ENCODE measurements around the gene GGT7. TPM values are rescaled to one million over a fixed set of nuclear protein-coding genes. Genes with fewer than 3 reads are reported as not detected.
A peak's percentile ranks its signal among the peaks of the same experiment; 100 is the strongest.

The GGT7 gene
- total RNA-seq, 4 donors from 2014 or later = 3.6 to 14.9 (median 11.9) TPM

DNA sequence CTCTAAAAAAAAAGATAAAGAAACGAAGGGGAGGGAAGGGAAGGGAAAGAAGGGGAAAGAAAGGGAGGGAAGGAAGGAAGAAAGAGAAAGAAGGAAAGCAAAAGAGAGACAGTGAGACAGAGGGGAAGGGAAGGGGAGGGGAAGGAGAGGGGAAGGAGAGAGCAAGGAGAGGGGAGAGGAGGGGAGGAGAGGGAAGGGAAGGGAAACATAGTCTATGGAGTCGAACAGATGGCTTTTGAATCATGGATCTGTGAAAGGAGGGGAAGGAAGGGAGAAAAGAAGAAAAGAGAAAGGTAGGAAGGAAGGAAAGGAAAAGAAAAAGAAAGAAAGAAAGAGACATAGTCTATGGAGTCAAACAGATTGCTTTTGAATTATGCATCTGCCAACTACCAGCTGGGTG is 30.5 kb downstream of the GGT7 start:
- 34 to 50% methylated on average over 1 to 2 of the region's 2 CpGs for WGBS, 2 donors (ENCODE audit: low coverage in 1 of 2)
- ATAC-seq = no peak
- Histone ChIP-seq H3K4me1 (no peaks in the 10 kb centered on the region), H3K27ac (no peak overlapping the region), H3K27me3 (no peaks in the 10 kb centered on the region), H3K9me3 (no peaks in the 10 kb centered on the region), H3K4me3 (no peak overlapping the region), H3K36me3 (peaks cover 0 to 31% of the 10 kb centered on the region in 2 donors)
- TF ChIP-seq POLR2A (IDR thresholded peaks at IDR 0.05) = no peak
- TF ChIP-seq EP300 (IDR thresholded peaks at IDR 0.05) = no peak
- TF ChIP-seq CTCF (IDR thresholded peaks at IDR 0.05) = no peak
- no peak for TF ChIP-seq POLR2AphosphoS5 (IDR thresholded peaks at IDR 0.05)

DNA sequence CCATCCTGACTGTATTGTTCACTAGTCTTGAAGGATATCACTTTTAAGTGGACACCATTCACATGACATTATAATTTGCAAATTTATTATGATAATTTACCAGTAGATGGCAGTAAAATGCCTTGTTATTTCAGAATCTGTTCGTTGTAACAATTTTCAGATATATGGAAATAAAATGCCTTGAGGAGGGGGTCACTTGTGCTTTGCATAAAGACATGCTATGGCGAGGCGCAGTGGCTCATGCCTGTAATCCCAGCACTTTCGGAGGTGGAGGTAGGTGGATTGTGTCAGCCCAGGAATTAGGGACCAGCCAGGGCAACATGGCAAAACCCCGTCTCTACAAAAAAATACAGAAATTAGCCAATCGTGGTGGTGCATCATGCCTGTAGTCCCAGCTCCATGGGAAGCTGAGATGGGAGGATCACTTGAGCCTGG is 38.2 kb downstream of the GGT7 start:
- TF ChIP-seq POLR2AphosphoS5 (IDR thresholded peaks at IDR 0.05) (no peak), CTCF (IDR thresholded peaks at IDR 0.05) (peak in 3 of 4 experiments; percentile 36 to 55 (median 45))
- Histone ChIP-seq H3K9me3 (no peaks in the 10 kb centered on the region), H3K4me1 (no peaks in the 10 kb centered on the region), H3K27me3 (no peaks in the 10 kb centered on the region), H3K36me3 (no peaks in the 10 kb centered on the region), H3K4me3 (no peak overlapping the region), H3K27ac (no peak overlapping the region)
- no peak for ATAC-seq
- WGBS, 2 donors (ENCODE audit: low coverage in 1 of 2) = 0 to 26% methylated on average over 1 to 5 of the region's 6 CpGs

- Histone ChIP-seq H3K4me3 (no peak overlapping the region), H3K27me3 (no peaks in the 10 kb centered on the region)
- WGBS, 2 donors (ENCODE audit: low coverage in 1 of 2) = 55 to 72% methylated on average over 4 to 5 of the region's 5 CpGs
These were observed 40.7 kb downstream of the GGT7 start for GRCh38 chr20:34831936-34832335.

GRCh38 chr20:34829191-34829590 is 43.5 kb downstream of the GGT7 start:
- 52 to 94% methylated on average over 2 to 3 of the region's 3 CpGs for WGBS, 2 donors (ENCODE audit: low coverage in 1 of 2)
- no peak for ATAC-seq
- Histone ChIP-seq H3K27ac (no peak overlapping the region), H3K27me3 (no peaks in the 10 kb centered on the region), H3K36me3 (no peaks in the 10 kb centered on the region), H3K4me1 (peaks cover 0 to 10% (median 0%) of the 10 kb centered on the region in 3 donors), H3K4me3 (no peak overlapping the region), H3K9me3 (no peaks in the 10 kb centered on the region)
- no peak for TF ChIP-seq POLR2AphosphoS5 (IDR thresholded peaks at IDR 0.05)
- TF ChIP-seq POLR2A (IDR thresholded peaks at IDR 0.05) = no peak
- TF ChIP-seq CTCF (IDR thresholded peaks at IDR 0.05) = no peak
- no peak for TF ChIP-seq EP300 (IDR thresholded peaks at IDR 0.05)

More at GRCh38 chr20:34831936-34832335, 40.7 kb downstream of the GGT7 start:
- ATAC-seq = no peak
- Histone ChIP-seq H3K9me3 (no peaks in the 10 kb centered on the region), H3K27ac (no peak overlapping the region), H3K36me3 (no peaks in the 10 kb centered on the region), H3K4me1 (no peaks in the 10 kb centered on the region)
- TF ChIP-seq POLR2A (IDR thresholded peaks at IDR 0.05) = no peak
- no peak for TF ChIP-seq EP300 (IDR thresholded peaks at IDR 0.05)
- TF ChIP-seq POLR2AphosphoS5 (IDR thresholded peaks at IDR 0.05) = no peak
- no peak for TF ChIP-seq CTCF (IDR thresholded peaks at IDR 0.05)

GRCh38 chr20:34825530-34826362 is 46.9 kb downstream of the GGT7 start, which contains the start of gene NCOA6:
NCOA6 (minus strand) TSS chr20:34825651; CDS start chr20:34782355, 43,296 bp downstream.
- no peaks in the 10 kb centered on the region for H3K9me3 ChIP-seq

More at GRCh38 chr20:34825530-34826362, 46.9 kb downstream of the GGT7 start, which contains the start of gene NCOA6:
- ATAC-seq = peak; percentile 85
- H3K4me1 ChIP-seq = peaks cover 0 to 44% (median 11%) of the 10 kb centered on the region in 3 donors
- H3K27ac ChIP-seq = peak within 1 kb of the TSS; percentile 68 to 98 (median 94)
- no peak for TF ChIP-seq CTCF (IDR thresholded peaks at IDR 0.05)
- TF ChIP-seq EP300 (IDR thresholded peaks at IDR 0.05) = no peak
- no peaks in the 10 kb centered on the region for H3K36me3 ChIP-seq
- 46 to 48% methylated on average over 6 of the region's 52 CpGs for WGBS, 2 donors (ENCODE audit: low coverage in 1 of 2)
- peak within 1 kb of the TSS; percentile 83 to 97 for H3K4me3 ChIP-seq
- no peaks in the 10 kb centered on the region for H3K27me3 ChIP-seq
